ENCODE measurements around the gene CCDC69.
"Not testable (repeated sequence)": the region's sequence is repeated elsewhere in the genome, so short reads cannot be mapped to it uniquely, and the experiment has no call there.

CCDC69 gene

GRCh38 chr5:151222054-151222789, 1.7 kb downstream of the CCDC69 start:
- no peak for DNase-seq (ENCODE audit: low spot score)

GRCh38 chr5:151221574-151221973, 2.3 kb downstream of the CCDC69 start:
- DNase-seq (ENCODE audit: low spot score) = peak; percentile 43

- no peak for DNase-seq (ENCODE audit: low spot score)
Measured at GRCh38 chr5:151219789-151220188, 4.1 kb downstream of the CCDC69 start.

- DNase-seq (ENCODE audit: low spot score) = no peak
Measured at GRCh38 chr5:151219138-151219537, 4.8 kb downstream of the CCDC69 start.

- no peak for DNase-seq (ENCODE audit: low spot score)
Measured at GRCh38 chr5:151218177-151218576, 5.7 kb downstream of the CCDC69 start.

- DNase-seq (ENCODE audit: low spot score) = no peak
Measured at GRCh38 chr5:151216781-151217180, 7.1 kb downstream of the CCDC69 start.

- DNase-seq (ENCODE audit: low spot score) = no peak
Measured at GRCh38 chr5:151215546-151215880, 8.4 kb downstream of the CCDC69 start.

GRCh38 chr5:151214614-151215545, 9.0 kb downstream of the CCDC69 start:
- DNase-seq (ENCODE audit: low spot score) = no peak

- DNase-seq (ENCODE audit: low spot score) = no peak
Measured at GRCh38 chr5:151213803-151214613, 9.9 kb downstream of the CCDC69 start.

- DNase-seq (ENCODE audit: low spot score) = no peak
Measured at GRCh38 chr5:151212406-151212798, 11.5 kb downstream of the CCDC69 start.

- DNase-seq (ENCODE audit: low spot score) = no peak
Measured at GRCh38 chr5:151208481-151208914, 15.4 kb downstream of the CCDC69 start.

GRCh38 chr5:151205411-151205810, 18.5 kb downstream of the CCDC69 start:
- no peak for DNase-seq (ENCODE audit: low spot score)

GRCh38 chr5:151204051-151204450, 19.8 kb downstream of the CCDC69 start:
- no peak for DNase-seq (ENCODE audit: low spot score)

GRCh38 chr5:151202381-151203139, 21.3 kb downstream of the CCDC69 start:
- peak; percentile 71 for DNase-seq (ENCODE audit: low spot score)

- no peak for DNase-seq (ENCODE audit: low spot score)
Measured at GRCh38 chr5:151200913-151201595, 22.8 kb downstream of the CCDC69 start.

GRCh38 chr5:151199581-151200185, 24.2 kb downstream of the CCDC69 start:
- no peak for DNase-seq (ENCODE audit: low spot score)

- DNase-seq (ENCODE audit: low spot score) = no peak
Measured at GRCh38 chr5:151198861-151199260, 25.0 kb downstream of the CCDC69 start.

GRCh38 chr5:151197291-151197600, 26.6 kb downstream of the CCDC69 start:
- DNase-seq (ENCODE audit: low spot score) = not testable (repeated sequence)

- no peak for DNase-seq (ENCODE audit: low spot score)
Measured at GRCh38 chr5:151196556-151197290, 27.2 kb downstream of the CCDC69 start.

- DNase-seq (ENCODE audit: low spot score) = peak; percentile 31
Measured at GRCh38 chr5:151195622-151196021, 28.3 kb downstream of the CCDC69 start.

Measured in AG08395 (cell line).